Measurements from ENCODE around the gene CRIP3.

DNA sequence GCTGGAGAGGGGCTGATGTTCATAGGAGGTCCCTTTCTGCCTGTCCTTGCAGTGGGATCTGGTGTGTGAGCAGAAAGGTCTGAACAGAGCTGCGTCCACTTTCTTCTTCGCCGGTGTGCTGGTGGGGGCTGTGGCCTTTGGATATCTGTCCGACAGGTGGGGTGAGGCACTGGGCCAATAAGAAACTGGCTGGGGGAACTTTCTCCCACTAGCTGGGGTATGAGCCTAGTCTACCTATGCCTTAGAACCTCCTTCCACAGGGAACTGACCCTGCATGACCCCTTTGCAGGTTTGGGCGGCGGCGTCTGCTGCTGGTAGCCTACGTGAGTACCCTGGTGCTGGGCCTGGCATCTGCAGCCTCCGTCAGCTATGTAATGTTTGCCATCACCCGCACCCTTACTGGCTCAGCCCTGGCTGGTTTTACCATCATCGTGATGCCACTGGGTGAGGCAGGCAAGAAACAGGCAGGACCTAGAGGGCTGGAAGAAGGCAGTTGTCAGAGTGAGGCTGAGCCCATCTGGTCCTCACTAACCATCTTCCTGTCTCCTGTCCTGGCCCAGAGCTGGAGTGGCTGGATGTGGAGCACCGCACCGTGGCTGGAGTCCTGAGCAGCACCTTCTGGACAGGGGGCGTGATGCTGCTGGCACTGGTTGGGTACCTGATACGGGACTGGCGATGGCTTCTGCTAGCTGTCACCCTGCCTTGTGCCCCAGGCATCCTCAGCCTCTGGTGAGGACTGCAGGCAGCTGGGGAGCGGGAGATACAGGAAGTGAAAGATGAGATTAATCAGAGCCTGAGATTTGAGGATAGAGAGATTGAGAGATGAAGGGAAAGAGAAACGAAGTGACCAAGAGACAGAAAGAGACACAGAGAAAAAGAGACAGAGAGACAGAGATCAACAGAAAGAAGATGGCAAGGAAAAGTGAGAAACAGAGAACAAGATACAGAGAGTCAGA, 9.0 kb downstream of the CRIP3 start:
- TF ChIP-seq, protein P1, sequence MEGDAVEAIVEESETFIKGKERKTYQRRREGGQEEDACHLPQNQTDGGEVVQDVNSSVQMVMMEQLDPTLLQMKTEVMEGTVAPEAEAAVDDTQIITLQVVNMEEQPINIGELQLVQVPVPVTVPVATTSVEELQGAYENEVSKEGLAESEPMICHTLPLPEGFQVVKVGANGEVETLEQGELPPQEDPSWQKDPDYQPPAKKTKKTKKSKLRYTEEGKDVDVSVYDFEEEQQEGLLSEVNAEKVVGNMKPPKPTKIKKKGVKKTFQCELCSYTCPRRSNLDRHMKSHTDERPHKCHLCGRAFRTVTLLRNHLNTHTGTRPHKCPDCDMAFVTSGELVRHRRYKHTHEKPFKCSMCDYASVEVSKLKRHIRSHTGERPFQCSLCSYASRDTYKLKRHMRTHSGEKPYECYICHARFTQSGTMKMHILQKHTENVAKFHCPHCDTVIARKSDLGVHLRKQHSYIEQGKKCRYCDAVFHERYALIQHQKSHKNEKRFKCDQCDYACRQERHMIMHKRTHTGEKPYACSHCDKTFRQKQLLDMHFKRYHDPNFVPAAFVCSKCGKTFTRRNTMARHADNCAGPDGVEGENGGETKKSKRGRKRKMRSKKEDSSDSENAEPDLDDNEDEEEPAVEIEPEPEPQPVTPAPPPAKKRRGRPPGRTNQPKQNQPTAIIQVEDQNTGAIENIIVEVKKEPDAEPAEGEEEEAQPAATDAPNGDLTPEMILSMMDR (IDR thresholded peaks at IDR 0.05; ENCODE audit: low read length) = no peak
- TF ChIP-seq EZH2 (IDR thresholded peaks at IDR 0.05; ENCODE audit: borderline replicate concordance, low read length) = no peak

All from OCI-LY1 (cell line).